ENCODE measurements around the gene TRPV3. TPM values are rescaled to one million over a fixed set of nuclear protein-coding genes. Genes with fewer than 3 reads are reported as not detected.
"Not testable (repeated sequence)": the region's sequence is repeated elsewhere in the genome, so short reads cannot be mapped to it uniquely, and the experiment has no call there.

The TRPV3 gene
- total RNA-seq, 1 donor from 2014 or later = 13.0 TPM

GRCh38 chr17:3576970-3577369, 19.4 kb upstream of the TRPV3 start:
- intact Hi-C loops (cut with DNase I) = no loop called here
- DNase-seq (ENCODE audit: low spot score) = no peak
- no peak for ATAC-seq

GRCh38 chr17:3575511-3575910, 17.9 kb upstream of the TRPV3 start:
- ATAC-seq = peak; percentile 49
- intact Hi-C loops (cut with DNase I) = no loop called here
- no peak for DNase-seq (ENCODE audit: low spot score)

DNA sequence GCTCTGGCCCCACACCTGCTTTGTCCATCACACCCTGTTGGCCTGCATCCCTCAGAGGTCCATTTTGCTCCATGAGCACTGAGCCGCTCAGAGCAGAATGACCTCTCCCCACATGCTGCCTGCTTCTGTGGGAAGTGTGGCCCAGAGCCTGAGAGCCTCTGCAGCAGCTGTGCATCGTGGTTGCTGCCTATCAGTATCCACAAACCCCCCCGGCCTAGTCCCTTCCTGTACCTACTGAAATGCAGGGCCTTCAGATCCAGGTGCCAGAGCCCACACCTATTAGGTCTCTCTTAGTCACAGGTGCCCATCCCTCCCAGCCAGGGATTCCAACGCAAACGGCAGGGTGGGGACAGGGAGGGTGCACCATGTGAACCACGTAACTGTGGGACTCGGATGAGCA, 16.6 kb upstream of the TRPV3 start:
- DNase-seq (ENCODE audit: low spot score) (no peak), ATAC-seq (no peak)
- intact Hi-C loops (cut with DNase I) = no loop called here

GRCh38 chr17:3573246-3574100, 15.9 kb upstream of the TRPV3 start:
- intact Hi-C loops (cut with DNase I) = no loop called here
- ATAC-seq (no peak), DNase-seq (ENCODE audit: low spot score) (no peak)

DNA sequence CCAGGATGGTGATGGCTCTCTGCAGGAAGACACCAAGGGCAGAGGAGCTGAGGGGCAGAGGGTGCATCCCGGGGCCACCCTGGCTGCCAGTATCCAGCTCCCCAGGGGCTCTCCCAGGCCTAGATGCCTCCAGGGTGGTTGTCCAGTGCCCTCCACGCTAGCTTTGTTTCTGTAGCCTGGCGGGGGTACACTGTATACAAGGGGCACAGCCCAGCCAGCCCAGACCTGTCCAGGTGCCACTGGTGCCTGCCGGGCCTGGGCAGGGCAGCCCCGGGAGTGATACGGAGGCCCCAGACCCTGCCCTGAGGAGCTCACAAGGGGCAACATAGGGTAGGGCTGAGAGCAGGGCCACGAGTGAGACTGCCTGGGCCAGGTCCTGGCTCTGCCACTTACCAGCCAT, 14.6 kb upstream of the TRPV3 start:
- DNase-seq (ENCODE audit: low spot score) = no peak
- ATAC-seq = no peak
- intact Hi-C loops (cut with DNase I) = no loop called here

- ATAC-seq = no peak
- no peak for DNase-seq (ENCODE audit: low spot score)
- intact Hi-C loops (cut with DNase I) = no loop called here
Measured at GRCh38 chr17:3571043-3571900, 13.7 kb upstream of the TRPV3 start.

DNA sequence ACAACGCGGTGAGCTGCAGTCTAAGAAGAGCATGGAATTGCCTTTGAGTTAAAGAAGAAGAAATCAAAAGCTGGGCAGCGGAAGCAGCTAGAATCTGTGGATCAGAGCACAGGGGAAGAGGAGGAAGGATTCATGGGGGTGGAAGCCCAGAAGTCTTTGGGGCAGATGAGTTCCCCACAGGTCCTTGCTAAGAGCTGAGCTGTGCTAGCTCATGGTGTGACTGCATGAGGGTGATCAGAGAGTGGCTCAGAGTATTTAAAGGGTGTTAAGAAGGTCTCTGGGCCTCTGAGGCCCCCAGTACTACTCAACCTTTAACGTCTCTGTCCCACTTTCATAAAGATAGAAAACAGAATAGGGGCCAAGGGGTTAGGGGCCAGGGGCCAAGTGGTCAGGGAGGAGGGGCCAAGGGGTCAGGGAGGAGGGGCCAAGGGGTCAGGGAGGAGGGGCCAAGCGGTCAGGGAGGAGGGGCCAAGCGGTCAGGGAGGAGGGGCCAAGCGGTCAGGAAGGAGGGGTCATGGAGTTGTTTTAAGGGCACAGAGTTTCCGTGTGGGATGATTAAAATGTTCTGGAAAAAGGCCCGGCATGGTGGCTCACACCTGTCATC, 12.0 kb upstream of the TRPV3 start:
- ATAC-seq (no peak), DNase-seq (ENCODE audit: low spot score) (no peak)
- intact Hi-C loops (cut with DNase I) = no loop called here

GRCh38 chr17:3566551-3566950, 8.9 kb upstream of the TRPV3 start:
- intact Hi-C loops (cut with DNase I) = no loop called here
- DNase-seq (ENCODE audit: low spot score) (no peak), ATAC-seq (no peak)

- intact Hi-C loops (cut with DNase I) = no loop called here
- ATAC-seq (no peak), DNase-seq (ENCODE audit: low spot score) (no peak)
Measured at GRCh38 chr17:3565143-3565542, 7.5 kb upstream of the TRPV3 start.

DNA sequence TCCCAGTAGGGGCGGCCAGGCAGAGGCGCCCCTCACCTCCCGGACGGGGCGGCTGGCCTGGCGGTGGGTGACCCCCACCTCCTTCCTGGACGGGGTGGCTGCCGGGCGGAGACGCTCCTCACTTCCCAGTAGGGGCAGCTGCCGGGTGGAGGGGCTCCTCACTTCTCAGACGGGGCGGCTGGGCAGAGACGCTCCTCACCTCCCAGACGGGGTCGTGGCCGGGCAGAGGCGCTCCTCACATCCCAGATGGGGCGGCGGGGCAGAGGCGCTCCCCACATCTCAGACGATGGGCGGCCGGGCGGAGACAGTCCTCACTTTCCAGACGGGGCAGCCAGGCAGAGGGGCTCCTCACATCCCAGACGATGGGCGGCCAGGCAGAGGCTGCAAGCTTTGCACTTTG, 6.6 kb upstream of the TRPV3 start:
- intact Hi-C loops (cut with DNase I); ATAC-seq; DNase-seq (ENCODE audit: low spot score): not testable (repeated sequence)

DNA sequence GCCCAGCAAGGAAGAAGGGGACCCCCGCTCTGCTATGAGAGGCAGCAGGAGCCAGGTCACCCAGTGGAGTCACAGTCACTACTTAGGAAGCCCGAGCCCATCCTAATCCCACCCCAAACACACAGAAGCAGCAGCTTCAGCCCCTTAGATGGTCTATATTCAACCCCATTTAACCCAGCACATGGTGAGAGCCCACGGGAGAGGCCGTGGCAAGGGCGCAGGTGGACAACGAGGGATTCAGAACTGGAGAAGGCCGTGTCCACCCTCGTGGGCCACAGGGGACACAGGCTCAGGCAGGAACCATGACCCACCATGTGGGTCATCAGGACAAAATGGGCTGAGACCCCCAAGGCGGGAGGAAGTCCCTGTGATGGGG, 1.6 kb upstream of the TRPV3 start:
- no peak for DNase-seq (ENCODE audit: low spot score)
- intact Hi-C loops (cut with DNase I) = no loop called here
- no peak for ATAC-seq

- intact Hi-C loops (cut with DNase I) = no loop called here
- no peak for ATAC-seq
- DNase-seq (ENCODE audit: low spot score) = no peak
Measured at GRCh38 chr17:3558603-3559269, 1.1 kb upstream of the TRPV3 start.

DNA sequence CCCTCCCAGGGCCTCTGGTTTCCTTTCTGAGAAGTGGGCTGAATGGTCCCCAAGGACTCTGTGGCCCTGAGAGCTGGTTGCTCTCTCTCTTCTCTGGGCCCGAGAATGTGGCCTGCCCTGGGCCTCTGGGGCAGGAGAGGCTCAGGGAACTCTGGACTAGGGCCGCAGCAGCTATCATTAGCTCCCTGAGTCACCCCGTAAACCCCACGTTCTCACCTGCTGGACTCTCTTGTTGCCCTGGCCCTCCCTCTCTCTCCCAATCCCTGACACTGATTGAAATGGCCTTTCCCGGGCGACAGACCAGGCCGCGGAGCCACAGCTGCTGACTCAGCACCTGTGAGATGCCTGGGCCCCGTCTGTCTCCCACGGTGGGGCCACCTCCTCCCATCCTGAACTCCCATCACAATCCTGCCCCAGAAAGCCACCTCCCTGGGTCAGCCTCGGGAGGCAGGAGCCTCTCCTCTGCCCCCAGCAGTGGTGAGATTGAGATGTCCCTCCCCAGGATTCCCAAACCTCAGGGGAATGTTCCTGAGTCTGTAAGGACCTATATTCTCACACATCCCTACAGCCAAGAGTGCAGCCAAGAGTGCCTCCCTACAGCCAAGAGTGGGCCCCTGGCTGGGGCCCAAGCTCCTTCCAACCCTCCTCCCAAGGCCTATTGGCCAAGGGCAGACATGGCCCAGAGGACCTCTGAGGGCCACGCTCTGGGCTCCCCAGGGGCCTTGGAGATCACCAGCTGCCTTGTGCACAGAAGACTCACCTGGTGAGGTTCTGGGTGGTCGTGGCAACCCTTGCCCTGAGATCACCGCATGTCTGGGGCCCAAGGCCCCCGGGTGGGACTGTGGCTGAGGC, 470 bp downstream of the TRPV3 start:
- DNase-seq (ENCODE audit: low spot score) (no peak), ATAC-seq (peak; percentile 24)
- intact Hi-C loops (cut with DNase I) = no loop called here

DNA sequence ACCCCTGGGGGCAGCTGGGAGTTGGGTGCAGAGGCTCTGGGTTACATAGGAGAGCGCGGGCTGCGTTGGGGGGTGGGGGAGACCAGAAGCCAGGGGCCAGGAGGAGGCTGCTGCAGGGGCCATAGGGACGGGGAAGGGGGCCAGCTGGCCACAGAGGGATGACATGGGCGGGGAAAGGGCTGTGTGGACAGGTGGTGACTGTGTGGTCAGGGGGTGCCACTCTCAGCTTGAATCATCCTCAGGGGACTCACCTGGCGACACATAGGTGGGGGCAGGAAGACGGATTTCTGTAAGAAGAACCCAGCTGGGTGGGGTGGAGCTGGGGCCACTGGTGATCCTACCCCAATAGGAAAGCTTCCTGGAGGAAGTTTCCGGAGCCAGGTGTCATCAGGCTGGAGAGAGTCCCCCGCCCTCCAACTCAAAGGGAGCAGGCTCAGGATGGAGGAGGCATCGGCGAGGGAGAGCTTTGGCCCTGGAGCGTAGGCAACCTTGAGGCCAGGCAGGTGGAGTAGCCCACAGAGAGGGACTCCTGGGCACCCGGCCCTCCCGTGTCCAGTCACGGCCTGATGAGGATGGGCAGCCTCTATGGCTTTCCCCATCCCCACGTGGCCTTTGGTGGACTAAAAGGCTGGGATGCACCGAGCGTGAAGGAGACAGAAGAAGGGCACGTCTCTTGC, 1.2 kb downstream of the TRPV3 start:
- ATAC-seq = no peak
- DNase-seq (ENCODE audit: low spot score) = no peak
- intact Hi-C loops (cut with DNase I) = no loop called here

GRCh38 chr17:3555189-3555796, 2.3 kb downstream of the TRPV3 start:
- intact Hi-C loops (cut with DNase I) = no loop called here
- no peak for ATAC-seq

GRCh38 chr17:3554440-3554839, 3.2 kb downstream of the TRPV3 start:
- ATAC-seq (no peak), DNase-seq (ENCODE audit: low spot score) (no peak)
- intact Hi-C loops (cut with DNase I) = no loop called here

More at GRCh38 chr17:3555189-3555796, 2.3 kb downstream of the TRPV3 start:
- no peak for DNase-seq (ENCODE audit: low spot score)
